GM21447 (cell line): ENCODE results near the gene LSP1.
A peak's percentile ranks its signal among the peaks of the same experiment; 100 is the strongest.

Source experiments
- ATAC-seq: cut with Tn5 transposase; IDR thresholded peaks from one replicate; pipeline ENCODE4 v1.9.1; 2021; ENCODE audit not compliant: unreplicated experiment

Gene LSP1

GRCh38 chr11:1847006-1847735 lies 5.7 kb upstream of the LSP1 start:
- ATAC-seq: no peak

- no peak for ATAC-seq
Measured at GRCh38 chr11:1847926-1848639, 4.8 kb upstream of the LSP1 start.

- ATAC-seq: no peak
Measured at GRCh38 chr11:1848640-1849430, 4.0 kb upstream of the LSP1 start.

- no peak for ATAC-seq
Measured at GRCh38 chr11:1851468-1852180, 1.3 kb upstream of the LSP1 start.

- no peak for ATAC-seq
Measured at GRCh38 chr11:1852271-1852876, 510 bp upstream of the LSP1 start.

GRCh38 chr11:1853376-1854131 lies 670 bp downstream of the LSP1 start:
- no peak for ATAC-seq

- peak; percentile 35 for ATAC-seq
Measured at GRCh38 chr11:1854132-1854948, 1.5 kb downstream of the LSP1 start.

- ATAC-seq: peak; percentile 31
Measured at GRCh38 chr11:1854949-1855885, 2.3 kb downstream of the LSP1 start.

- ATAC-seq: no peak
Measured at GRCh38 chr11:1855886-1856265, 3.0 kb downstream of the LSP1 start.

- ATAC-seq: no peak
Measured at GRCh38 chr11:1856306-1857005, 3.6 kb downstream of the LSP1 start.

- ATAC-seq: no peak
Measured at GRCh38 chr11:1857064-1857463, 4.2 kb downstream of the LSP1 start.

- ATAC-seq: no peak
Measured at GRCh38 chr11:1858154-1858553, 5.3 kb downstream of the LSP1 start.

GRCh38 chr11:1858576-1858975 lies 5.7 kb downstream of the LSP1 start:
- ATAC-seq: no peak

- no peak for ATAC-seq
Measured at GRCh38 chr11:1859004-1859403, 6.1 kb downstream of the LSP1 start.

- no peak for ATAC-seq
Measured at GRCh38 chr11:1860108-1860507, 7.2 kb downstream of the LSP1 start.

GRCh38 chr11:1861435-1862411 lies 8.8 kb downstream of the LSP1 start:
- ATAC-seq: no peak
